Measurements from ENCODE around the gene NCAPD3. TPM values are rescaled to one million over a fixed set of nuclear protein-coding genes. Genes with fewer than 3 reads are reported as not detected.

NCAPD3 gene
- total and polyA plus RNA-seq, 2 of the 13 experiments (the other 11 are each of a cell fraction or from before 2014, with no cell fraction given): 20.7 to 25.6 TPM

- TF ChIP-seq ZBTB10 (CRISPR knock-in tag; IDR thresholded peaks at IDR 0.05; ENCODE audit: borderline replicate concordance): no peak
- TF ChIP-seq ZFY (CRISPR knock-in tag; IDR thresholded peaks at IDR 0.05): peak; percentile 13; the same call in 1 of the 2 replicates
- TF ChIP-seq ZNF160 (CRISPR knock-in tag; IDR thresholded peaks at IDR 0.05): 0 out of 2 replicates have a peak, but pooled peaks have one; percentile 30
- peak; percentile 75 for TF ChIP-seq UBTF (CRISPR knock-in tag; IDR thresholded peaks at IDR 0.05)
- 0 out of 2 replicates have a peak, but pooled peaks have one; percentile 12 for TF ChIP-seq ZXDC (CRISPR knock-in tag; IDR thresholded peaks at IDR 0.05)
- TF ChIP-seq ZNF503 (CRISPR knock-in tag; IDR thresholded peaks at IDR 0.05): peak; percentile 39; the same call in 1 of the 2 replicates
- TF ChIP-seq ZNF652 (CRISPR knock-in tag; IDR thresholded peaks at IDR 0.05; ENCODE audit: borderline replicate concordance, low read depth): no peak
- no peak; the same call in 1 of the 2 replicates for TF ChIP-seq YEATS4 (CRISPR knock-in tag; IDR thresholded peaks at IDR 0.05; ENCODE audit: borderline replicate concordance)
- no peak for TF ChIP-seq AGO2 (optimal IDR thresholded peaks at IDR 0.05; ENCODE audit: low read depth, low read length)
- no peak for TF ChIP-seq GATA4 (IDR thresholded peaks at IDR 0.05; ENCODE audit: borderline replicate concordance, low read depth)
- TF ChIP-seq HNRNPLL (IDR thresholded peaks at IDR 0.05; ENCODE audit: low read depth, low read length, poor library complexity, severe bottlenecking): peak; percentile 26
- 0 out of 2 replicates have a peak, but pooled peaks have one; percentile 68 for TF ChIP-seq ZNF704 (CRISPR knock-in tag; IDR thresholded peaks at IDR 0.05; ENCODE audit: borderline replicate concordance)
- no peak for TF ChIP-seq JUN (CRISPR knock-in tag; IDR thresholded peaks at IDR 0.05)
- TF ChIP-seq ZNF343 (CRISPR knock-in tag; IDR thresholded peaks at IDR 0.05): no peak; the same call in 1 of the 2 replicates
- TF ChIP-seq PHF8 (CRISPR knock-in tag; IDR thresholded peaks at IDR 0.05): 0 out of 2 replicates have a peak, but pooled peaks have one; percentile 1
These were observed 1.2 kb upstream of the NCAPD3 start (continued) for GRCh38 chr11:134224710-134225664.
